ENCODE results near the gene PIK3CG. TPM values are rescaled to one million over a fixed set of nuclear protein-coding genes. Genes with fewer than 3 reads are reported as not detected.

The PIK3CG gene
- total and polyA plus RNA-seq, 2 donors (not counting 1 experiment from before 2014, with no cell fraction given), result 13.3 to 44.8 TPM

GRCh38 chr7:106844279-106844997, 20.6 kb upstream of the PIK3CG start:
- Mint-ChIP-seq H3K9me3 (ENCODE audit: insufficient read depth) (no peaks in the 10 kb centered on the region), H3K27me3 (peaks cover 11% of the 10 kb centered on the region), H3K4me1 (peaks cover 16% of the 10 kb centered on the region), H3K4me3 (no peak overlapping the region), H3K27ac (no peak overlapping the region)
- no peak overlapping the region for H3K4me3 ChIP-seq (ENCODE audit: control extremely low read depth in 1 of 5, extremely low read depth in 1 of 5, insufficient read depth in 1 of 5, low read depth in 2 of 5, low read length in 4 of 5)
- H3K36me3 ChIP-seq (replicated peaks in 1 of 2; ENCODE audit: control extremely low read depth in 1 of 2, control insufficient read depth in 1 of 2, extremely low read depth in 1 of 2, insufficient read depth in 2 of 2, low read length in 1 of 2), result no peaks in the 10 kb centered on the region
- H3K9me3 ChIP-seq (ENCODE audit: control extremely low read depth in 1 of 3, control insufficient read depth in 2 of 3, insufficient read depth in 1 of 3, low read length in 2 of 3), result no peaks in the 10 kb centered on the region
- H3K4me1 ChIP-seq (ENCODE audit: control insufficient read depth in 2 of 2, insufficient read depth in 2 of 2, low read length in 2 of 2), result peaks cover 1 to 11% of the 10 kb centered on the region in 2 donors
- intact Hi-C loops (cut with micrococcal nuclease), result no loop called here
- H3K27ac ChIP-seq (ENCODE audit: low read length in 2 of 2), result no peak overlapping the region
- ChIA-PET POLR2A (no interaction called here), CTCF (interaction anchor here (1.0 kb wide), 1 partner anchor 18 kb away, joined by 3 read pairs; no protein-coding TSS in a partner anchor)
- ATAC-seq (ENCODE audit: low read depth) (no peak), DNase-seq (no peak)
- H3K4me2 ChIP-seq (replicated peaks; ENCODE audit: low read depth, low read length, poor library complexity, severe bottlenecking), result no peak overlapping the region
- no peaks in the 10 kb centered on the region for H3K79me2 ChIP-seq (ENCODE audit: control insufficient read depth, insufficient read depth, low read length)
- H2AFZ ChIP-seq (ENCODE audit: insufficient read depth, low read depth, low read length, poor library complexity, severe bottlenecking), result no peak overlapping the region
- TF ChIP-seq EZH2 (IDR thresholded peaks at IDR 0.05; ENCODE audit: borderline replicate concordance, insufficient read depth, low read depth, low read length, poor library complexity, severe bottlenecking) (no peak), CTCF (IDR thresholded peaks at IDR 0.05) (no peak)
- 87% methylated on average over 6 of the region's 11 CpGs for WGBS (ENCODE audit: insufficient coverage)
- no peak overlapping the region for H3K9ac ChIP-seq (ENCODE audit: low read length)
- no peaks in the 10 kb centered on the region for H4K20me1 ChIP-seq (ENCODE audit: control insufficient read depth, insufficient read depth, low read length, poor library complexity, severe bottlenecking)
- no peaks in the 10 kb centered on the region for H3K27me3 ChIP-seq (replicated peaks in 1 of 4; ENCODE audit: control extremely low read depth in 1 of 4, control insufficient read depth in 3 of 4, insufficient read depth in 4 of 4, low read length in 3 of 4)

- ChIA-PET POLR2A (no interaction called here), CTCF (interaction anchor here (0.6 kb wide), 1 partner anchor 257 kb away, joined by 3 read pairs; no protein-coding TSS in a partner anchor)
- H3K27me3 ChIP-seq (replicated peaks in 1 of 4; ENCODE audit: control extremely low read depth in 1 of 4, control insufficient read depth in 3 of 4, insufficient read depth in 4 of 4, low read length in 3 of 4), result no peaks in the 10 kb centered on the region
- no peak for ATAC-seq (ENCODE audit: low read depth)
- H2AFZ ChIP-seq (ENCODE audit: insufficient read depth, low read depth, low read length, poor library complexity, severe bottlenecking), result no peak overlapping the region
- no peaks in the 10 kb centered on the region for H4K20me1 ChIP-seq (ENCODE audit: control insufficient read depth, insufficient read depth, low read length, poor library complexity, severe bottlenecking)
- no peak for DNase-seq
- no peak overlapping the region for H3K4me2 ChIP-seq (replicated peaks; ENCODE audit: low read depth, low read length, poor library complexity, severe bottlenecking)
- H3K9me3 ChIP-seq (ENCODE audit: control extremely low read depth in 1 of 3, control insufficient read depth in 2 of 3, insufficient read depth in 1 of 3, low read length in 2 of 3), result no peaks in the 10 kb centered on the region
- no peak overlapping the region for H3K9ac ChIP-seq (ENCODE audit: low read length)
- no peaks in the 10 kb centered on the region for H3K4me1 ChIP-seq (ENCODE audit: control insufficient read depth in 2 of 2, insufficient read depth in 2 of 2, low read length in 2 of 2)
- no peak overlapping the region for H3K4me3 ChIP-seq (ENCODE audit: control extremely low read depth in 1 of 5, extremely low read depth in 1 of 5, insufficient read depth in 1 of 5, low read depth in 2 of 5, low read length in 4 of 5)
- H3K9me3 Mint-ChIP-seq (ENCODE audit: insufficient read depth), result no peaks in the 10 kb centered on the region
- no peak for TF ChIP-seq CTCF (IDR thresholded peaks at IDR 0.05)
- no peak for TF ChIP-seq EZH2 (IDR thresholded peaks at IDR 0.05; ENCODE audit: borderline replicate concordance, insufficient read depth, low read depth, low read length, poor library complexity, severe bottlenecking)
- no peaks in the 10 kb centered on the region for H3K36me3 ChIP-seq (replicated peaks in 1 of 2; ENCODE audit: control extremely low read depth in 1 of 2, control insufficient read depth in 1 of 2, extremely low read depth in 1 of 2, insufficient read depth in 2 of 2, low read length in 1 of 2)
- peaks cover 11% of the 10 kb centered on the region for H3K27me3 Mint-ChIP-seq
- H3K79me2 ChIP-seq (ENCODE audit: control insufficient read depth, insufficient read depth, low read length), result no peaks in the 10 kb centered on the region
- WGBS (ENCODE audit: insufficient coverage), result no CpG with 5 or more reads among the region's 1 CpG
- no peak overlapping the region for H3K27ac Mint-ChIP-seq
- no peaks in the 10 kb centered on the region for H3K4me1 Mint-ChIP-seq
- intact Hi-C loops (cut with micrococcal nuclease), result no loop called here
- H3K27ac ChIP-seq (ENCODE audit: low read length in 2 of 2), result no peak overlapping the region
- no peak overlapping the region for H3K4me3 Mint-ChIP-seq
These were observed 17.0 kb upstream of the PIK3CG start for GRCh38 chr7:106848049-106848448.

Data from B cell (primary cell).